ENCODE measurements around the gene TSKU.

TSKU gene

GRCh38 chr11:76770642-76771445 is 12.3 kb upstream of the TSKU start:
- FAIRE-seq: no peak

GRCh38 chr11:76771446-76772099 is 11.6 kb upstream of the TSKU start:
- no peak for FAIRE-seq

DNA sequence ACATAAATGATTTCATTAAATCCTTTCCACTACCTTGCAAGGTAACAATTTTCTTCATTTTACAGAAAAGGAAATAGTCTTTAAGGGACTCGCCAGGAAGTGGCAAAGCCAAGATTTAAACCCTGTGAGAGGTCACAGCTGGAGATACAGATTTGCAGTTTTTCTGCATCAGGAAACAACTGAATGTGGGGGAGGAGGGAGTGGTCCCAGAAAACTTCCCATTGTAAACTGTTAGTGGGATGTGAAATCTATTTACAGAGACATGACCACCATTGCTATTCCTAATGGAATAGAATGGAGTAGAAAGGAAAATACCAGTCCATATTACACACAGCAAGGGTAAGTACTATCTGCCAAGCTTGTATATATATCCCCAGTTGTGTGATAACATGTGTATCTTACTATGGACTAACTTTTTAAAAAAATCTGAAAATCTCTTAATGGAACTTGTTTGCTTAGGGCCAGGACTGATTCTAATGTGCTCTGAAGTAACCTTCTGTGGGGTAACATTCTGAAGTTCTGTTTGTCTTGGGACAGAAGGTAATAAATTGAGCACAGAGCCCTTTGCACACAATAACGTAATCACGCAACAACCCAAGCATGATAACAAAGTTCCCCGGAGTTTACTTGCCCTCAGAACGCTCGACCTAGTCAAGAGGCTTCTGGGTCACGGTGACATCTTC is 10.9 kb upstream of the TSKU start:
- no peak for FAIRE-seq

GRCh38 chr11:76772783-76773106 is 10.4 kb upstream of the TSKU start:
- FAIRE-seq: no peak

GRCh38 chr11:76773921-76774361 is 9.2 kb upstream of the TSKU start:
- FAIRE-seq: no peak

GRCh38 chr11:76776472-76776871 is 6.7 kb upstream of the TSKU start:
- FAIRE-seq: no peak

GRCh38 chr11:76777305-76777704 is 5.9 kb upstream of the TSKU start:
- no peak for FAIRE-seq

GRCh38 chr11:76777876-76778275 is 5.3 kb upstream of the TSKU start:
- no peak for FAIRE-seq

- FAIRE-seq: no peak
Measured at GRCh38 chr11:76778874-76779273, 4.3 kb upstream of the TSKU start.

DNA sequence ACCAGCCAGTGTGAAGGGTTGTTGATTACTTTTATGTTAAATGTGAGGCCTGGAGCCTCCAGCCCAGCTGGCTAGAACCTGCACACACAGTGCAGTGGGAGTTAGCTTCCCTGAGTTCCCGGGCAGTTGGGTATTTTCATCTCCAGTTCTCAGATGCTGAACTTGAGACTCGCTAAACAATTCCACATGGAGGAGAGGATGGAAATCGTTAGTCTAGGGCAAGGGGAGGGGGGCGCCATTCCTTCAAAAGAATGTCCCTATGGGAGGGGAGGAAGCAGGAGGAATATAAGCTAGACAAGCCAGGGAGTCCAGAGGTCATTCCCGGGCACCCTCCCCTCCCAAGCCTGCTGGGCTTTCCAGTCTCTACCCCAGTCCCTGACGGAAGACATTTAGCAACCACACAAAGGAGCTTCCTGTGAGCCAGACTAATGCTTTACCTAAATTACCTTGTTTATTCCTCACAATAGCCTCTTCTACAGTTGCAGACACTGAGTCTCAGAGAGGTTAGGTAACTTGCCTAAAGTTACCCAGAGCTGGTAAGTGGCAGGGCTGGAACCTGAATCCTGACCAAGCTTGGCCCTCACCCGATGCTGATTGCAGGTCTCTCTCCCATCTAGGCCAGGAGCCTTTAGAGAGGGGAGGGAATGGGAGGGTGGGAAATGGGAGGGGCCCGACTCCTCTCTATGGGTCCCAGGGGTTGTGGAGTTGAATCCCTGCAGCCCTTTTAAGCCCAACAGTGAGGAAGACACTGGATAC is 1.9 kb upstream of the TSKU start:
- no peak for FAIRE-seq

- FAIRE-seq: no peak
Measured at GRCh38 chr11:76781807-76782530, 1.2 kb upstream of the TSKU start.

DNA sequence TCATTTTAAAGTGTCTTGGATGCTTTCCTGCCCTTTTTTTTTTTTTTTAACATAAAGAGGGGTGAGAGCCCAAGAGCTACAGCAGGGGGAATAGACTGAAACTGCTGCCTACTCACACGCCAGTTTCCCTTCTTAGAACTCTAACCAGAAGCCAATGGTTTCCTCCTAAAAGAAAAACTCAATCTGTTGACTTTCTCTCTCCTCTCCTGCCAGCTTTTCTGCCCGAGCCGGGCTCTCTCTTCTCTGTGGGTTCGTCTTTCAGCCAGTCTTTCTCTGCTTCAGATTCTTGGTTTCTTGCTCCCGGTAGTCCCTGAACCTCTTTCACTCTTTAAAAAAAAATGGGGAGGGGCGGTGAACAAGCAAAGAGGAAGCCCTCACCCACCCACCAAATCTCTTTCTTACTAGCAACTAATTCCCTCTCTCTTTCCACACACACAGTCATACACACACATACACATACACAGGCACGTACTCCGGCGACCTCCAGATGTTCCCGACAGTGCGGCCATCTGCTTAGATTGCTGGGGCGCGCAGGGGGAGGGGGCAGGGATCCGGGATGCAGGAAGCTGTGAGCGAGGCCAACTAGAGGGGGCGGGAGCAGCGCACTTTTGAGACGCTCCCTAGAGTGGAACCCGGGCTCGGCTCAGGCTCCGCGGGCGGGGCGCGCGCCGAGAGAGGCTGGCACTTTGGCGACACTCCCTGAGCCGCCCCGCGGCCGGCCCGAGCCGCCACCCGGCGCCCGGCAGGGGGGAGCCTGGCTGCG is 444 bp upstream of the TSKU start:
- no peak for FAIRE-seq

DNA sequence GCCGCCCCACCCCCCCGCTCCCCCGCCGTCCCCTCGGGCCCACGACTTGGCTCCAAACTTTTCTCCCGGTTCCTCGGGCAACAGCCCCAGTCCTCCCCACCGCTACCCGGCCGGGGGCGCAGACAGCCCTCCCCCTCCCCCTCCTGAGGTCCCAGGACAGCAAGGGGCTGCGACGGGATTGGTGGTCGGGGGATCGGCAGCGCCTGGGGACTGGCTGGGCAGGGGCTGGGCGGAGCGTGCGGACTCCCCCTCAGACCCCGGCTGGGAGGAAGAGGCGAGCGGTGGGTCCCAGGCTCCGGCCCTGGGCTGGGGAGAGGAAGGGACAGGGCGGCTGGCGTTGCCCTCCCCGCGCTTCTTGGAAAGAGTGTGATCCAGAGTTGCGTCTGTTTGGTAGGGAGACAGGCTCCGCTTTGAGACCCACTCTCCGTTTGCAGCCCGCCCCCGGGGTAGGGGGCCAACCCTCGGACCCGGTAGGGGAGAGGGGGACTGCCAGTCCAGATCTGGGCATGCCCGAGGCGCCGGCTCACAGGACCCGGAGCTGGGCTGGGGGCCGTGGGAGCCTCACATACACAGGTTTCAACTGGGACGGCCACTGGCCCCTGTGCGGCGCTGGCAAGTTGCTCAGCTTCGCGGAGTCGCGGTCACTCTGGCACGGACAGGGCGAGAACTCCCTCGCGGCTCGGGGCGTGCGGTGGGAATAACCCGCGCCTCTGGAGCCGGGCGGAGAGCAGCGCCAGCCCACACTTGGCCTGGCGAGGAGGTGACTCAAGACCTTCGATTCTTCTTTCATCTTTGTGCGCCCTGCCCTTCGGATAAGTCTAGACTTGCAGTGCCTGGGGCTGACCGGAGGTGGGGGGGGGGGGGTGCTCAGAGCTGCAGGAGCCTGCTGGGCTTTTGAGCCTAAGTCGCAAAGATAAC is 999 bp downstream of the TSKU start:
- no peak for FAIRE-seq

GRCh38 chr11:76785513-76785912 is 2.4 kb downstream of the TSKU start:
- FAIRE-seq: no peak

DNA sequence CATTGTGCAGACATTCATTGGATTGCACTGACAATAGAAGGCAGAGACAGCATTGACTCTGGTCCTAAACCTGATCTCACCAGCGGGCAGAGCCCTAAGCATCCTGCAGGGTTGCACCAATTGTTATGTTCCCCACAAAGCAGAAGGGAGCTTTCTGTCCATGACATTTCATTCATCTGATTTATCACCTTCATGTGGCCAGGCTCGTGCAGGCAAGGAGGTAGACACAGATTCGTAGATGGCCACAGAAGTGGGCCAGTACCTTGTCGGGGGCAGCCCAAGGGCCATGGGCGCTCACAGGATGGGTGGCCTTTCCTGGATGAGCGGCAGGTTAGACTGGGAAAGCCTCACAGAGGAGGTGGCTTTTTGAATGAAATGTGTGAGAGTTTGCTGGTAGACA is 2.9 kb downstream of the TSKU start:
- no peak for FAIRE-seq

GRCh38 chr11:76786441-76787014 is 3.4 kb downstream of the TSKU start:
- no peak for FAIRE-seq

DNA sequence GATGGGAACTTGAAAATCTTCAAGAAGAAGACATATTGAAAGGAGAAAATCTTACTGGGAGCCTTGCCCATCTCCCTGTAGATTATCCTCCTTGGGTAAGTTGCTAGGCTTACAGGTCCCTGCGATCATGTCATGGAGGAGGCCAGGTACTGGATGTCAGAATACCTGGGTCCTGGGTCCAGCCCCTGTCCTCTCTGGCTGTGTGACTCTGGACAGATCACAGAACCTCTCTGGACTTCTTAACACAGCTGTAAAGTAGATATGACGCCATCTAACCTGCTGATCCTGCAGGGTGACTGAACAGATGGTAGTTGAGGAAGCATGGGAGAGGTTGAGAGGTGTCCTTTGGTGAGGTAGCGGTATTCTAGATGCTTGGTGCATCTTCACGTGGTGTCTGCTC is 4.1 kb downstream of the TSKU start:
- no peak for FAIRE-seq

GRCh38 chr11:76787911-76788596 is 4.9 kb downstream of the TSKU start:
- no peak for FAIRE-seq

- no peak for FAIRE-seq
Measured at GRCh38 chr11:76788661-76789442, 5.7 kb downstream of the TSKU start.
